ENCODE data around the gene BICD1. TPM values are rescaled to one million over a fixed set of nuclear protein-coding genes. Genes with fewer than 3 reads are reported as not detected.
"Not testable (repeated sequence)": the region's sequence is repeated elsewhere in the genome, so short reads cannot be mapped to it uniquely, and the experiment has no call there.

BICD1 gene
- polyA plus RNA-seq, 1 of the 3 experiments (the other 2 are of a cell fraction) = 12.1 TPM

GRCh38 chr12:32091696-32092095 is 15.0 kb upstream of the BICD1 start:
- no peaks in the 10 kb centered on the region for H3K9me3 ChIP-seq
- TF ChIP-seq NRF1 (IDR thresholded peaks at IDR 0.05; ENCODE audit: low read depth, low read length) (no peak), MXI1 (IDR thresholded peaks at IDR 0.05; ENCODE audit: low read depth, low read length) (no peak), SMC3 (IDR thresholded peaks at IDR 0.05; ENCODE audit: low read depth, low read length) (no peak), PBX3 (IDR thresholded peaks at IDR 0.05) (peak; percentile 19; the same call in 1 of the 2 replicates)
- no peak overlapping the region for H3K4me3 ChIP-seq (ENCODE audit: low read depth in 2 of 2, low read length in 1 of 2)
- H3F3A ChIP-seq (replicated peaks; ENCODE audit: insufficient read depth) = no peaks in the 10 kb centered on the region
- DNase-seq = no peak
- POLR2A ChIA-PET = no interaction called here
- no peaks in the 10 kb centered on the region for H4K20me1 ChIP-seq (ENCODE audit: insufficient read depth)
- H3K36me3 ChIP-seq (replicated peaks in 1 of 2; ENCODE audit: control insufficient read depth in 1 of 2, insufficient read depth in 2 of 2, low read length in 1 of 2) = no peaks in the 10 kb centered on the region
- WGBS (ENCODE audit: low lambda C conversion rate) = 50% methylated on average over 1 of the region's 1 CpG
- no peak overlapping the region for H2AFZ ChIP-seq (ENCODE audit: low read depth)
- H3K9ac ChIP-seq = no peak overlapping the region
- no peaks in the 10 kb centered on the region for H3K9me2 ChIP-seq
- H3K27me3 ChIP-seq (ENCODE audit: insufficient read depth) = no peaks in the 10 kb centered on the region
- no peak overlapping the region for H3K27ac ChIP-seq (ENCODE audit: low read depth in 2 of 2, low read length in 1 of 2)
- peaks cover 0 to 14% of the 10 kb centered on the region in 2 experiments; a peak in 2 of 4 replicates for H3K4me1 ChIP-seq (ENCODE audit: control insufficient read depth in 1 of 2, insufficient read depth in 2 of 2, low read depth in 1 of 2, low read length in 1 of 2)
- H3K4me2 ChIP-seq = no peak overlapping the region
- H3K79me2 ChIP-seq (ENCODE audit: insufficient read depth) = no peaks in the 10 kb centered on the region
- CTCF ChIA-PET = interaction anchor here (2.4 kb wide), 1 partner anchor 31 kb away, joined by 8 read pairs; no protein-coding TSS in a partner anchor

DNA sequence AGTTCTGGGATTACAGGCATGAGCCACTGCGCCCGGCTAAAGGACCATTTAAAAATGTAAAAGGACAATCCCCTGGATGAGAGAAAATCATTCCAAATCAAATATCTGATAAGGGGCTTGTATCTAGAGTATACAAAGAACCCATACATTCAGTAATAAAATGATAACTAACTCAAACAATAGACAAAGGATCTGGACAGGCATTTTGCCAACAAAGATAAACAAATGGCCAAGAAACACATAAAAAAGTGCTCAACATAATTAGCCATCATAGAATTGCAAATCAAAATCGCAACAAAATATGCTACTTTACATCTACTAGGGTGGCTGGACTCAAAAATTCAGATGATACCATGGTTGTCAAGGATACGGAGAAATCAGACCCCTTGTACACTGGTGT is 8.5 kb upstream of the BICD1 start:
- Histone ChIP-seq H3K79me2 (ENCODE audit: insufficient read depth) (no peaks in the 10 kb centered on the region), H3K9me3 (no peaks in the 10 kb centered on the region), H3K36me3 (replicated peaks in 1 of 2; ENCODE audit: control insufficient read depth in 1 of 2, insufficient read depth in 2 of 2, low read length in 1 of 2) (no peaks in the 10 kb centered on the region), H3K27me3 (ENCODE audit: insufficient read depth) (no peaks in the 10 kb centered on the region), H3K27ac (ENCODE audit: low read depth in 2 of 2, low read length in 1 of 2) (no peak overlapping the region), H2AFZ (ENCODE audit: low read depth) (no peak overlapping the region), H3K9me2 (no peaks in the 10 kb centered on the region), H3K4me1 (ENCODE audit: control insufficient read depth in 1 of 2, insufficient read depth in 2 of 2, low read depth in 1 of 2, low read length in 1 of 2) (no peaks in the 10 kb centered on the region), H4K20me1 (ENCODE audit: insufficient read depth) (no peaks in the 10 kb centered on the region), H3F3A (replicated peaks; ENCODE audit: insufficient read depth) (no peaks in the 10 kb centered on the region), H3K9ac (no peak overlapping the region), H3K4me3 (ENCODE audit: low read depth in 2 of 2, low read length in 1 of 2) (no peak overlapping the region), H3K4me2 (no peak overlapping the region)
- TF ChIP-seq TCF12 (IDR thresholded peaks at IDR 0.05) (no peak), FOXM1 (IDR thresholded peaks at IDR 0.05; ENCODE audit: low read depth) (no peak), POLR2AphosphoS5 (IDR thresholded peaks at IDR 0.05; ENCODE audit: low read depth, low read length) (no peak), USF2 (IDR thresholded peaks at IDR 0.05; ENCODE audit: borderline replicate concordance, low read depth, low read length) (no peak), EP300 (IDR thresholded peaks at IDR 0.05; ENCODE audit: borderline replicate concordance in 1 of 2, low read depth in 1 of 2, low read length in 1 of 2) (no peak), GATA2 (CRISPR knock-in tag; IDR thresholded peaks at IDR 0.05) (no peak), FOXJ3 (CRISPR knock-in tag; IDR thresholded peaks at IDR 0.05) (no peak), SMC3 (IDR thresholded peaks at IDR 0.05; ENCODE audit: low read depth, low read length) (no peak)
- TF ChIP-seq, protein P1, sequence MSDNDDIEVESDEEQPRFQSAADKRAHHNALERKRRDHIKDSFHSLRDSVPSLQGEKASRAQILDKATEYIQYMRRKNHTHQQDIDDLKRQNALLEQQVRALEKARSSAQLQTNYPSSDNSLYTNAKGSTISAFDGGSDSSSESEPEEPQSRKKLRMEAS (IDR thresholded peaks at IDR 0.05; ENCODE audit: low read depth) = no peak
- ChIA-PET POLR2A (no interaction called here), CTCF (no interaction called here)
- DNase-seq = no peak
- 76% methylated on average over 4 of the region's 4 CpGs for WGBS (ENCODE audit: low lambda C conversion rate)

- H3K4me2 ChIP-seq; H3K27ac ChIP-seq (ENCODE audit: low read depth in 2 of 2, low read length in 1 of 2); H3K4me1 ChIP-seq (ENCODE audit: control insufficient read depth in 1 of 2, insufficient read depth in 2 of 2, low read depth in 1 of 2, low read length in 1 of 2); H3K4me3 ChIP-seq (ENCODE audit: low read depth in 2 of 2, low read length in 1 of 2); CTCF ChIA-PET; H3F3A ChIP-seq (replicated peaks; ENCODE audit: insufficient read depth); H4K20me1 ChIP-seq (ENCODE audit: insufficient read depth); H2AFZ ChIP-seq (ENCODE audit: low read depth); H3K36me3 ChIP-seq (replicated peaks in 1 of 2; ENCODE audit: control insufficient read depth in 1 of 2, insufficient read depth in 2 of 2, low read length in 1 of 2); H3K9me2 ChIP-seq; H3K27me3 ChIP-seq (ENCODE audit: insufficient read depth); DNase-seq; H3K79me2 ChIP-seq (ENCODE audit: insufficient read depth); POLR2A ChIA-PET; H3K9ac ChIP-seq; H3K9me3 ChIP-seq: not testable (repeated sequence)
- no CpG with 5 or more reads among the region's 1 CpG for WGBS (ENCODE audit: low lambda C conversion rate)
Observed at GRCh38 chr12:32099275-32099674, 7.4 kb upstream of the BICD1 start.
